Transverse colon (tissue), 4 donors: ENCODE results near the gene ETFB. TPM values are rescaled to one million over a fixed set of nuclear protein-coding genes. Genes with fewer than 3 reads are reported as not detected.

ENCODE experiments used
- DNase-seq: peaks from one replicate; pipeline ENCODE4 v3.0.0-alpha.2; 2019
- H3K27ac ChIP-seq, 4 donors: fragments of 200-600 bp; sonication (generic); 2 replicates each; pipeline ENCODE4 v1.5.1; 2016 to 2018; ENCODE audit warnings: inconsistent platforms in 4 of 4
- H3K27me3 ChIP-seq: fragments of 200-600 bp; sonication (generic); 2 replicates; pipeline ENCODE4 v1.5.1; 2017; ENCODE audit warnings: inconsistent platforms
- H3K36me3 ChIP-seq, 4 donors: fragments of 200-600 bp; sonication (generic); 2 replicates each; pipeline ENCODE4 v1.5.1; 2017 to 2019; ENCODE audit warnings: inconsistent platforms in 4 of 4
- H3K4me1 ChIP-seq, 4 donors: fragments of 200-600 bp; sonication (generic); 2 replicates each; pipeline ENCODE4 v1.5.1; 2017 to 2020; ENCODE audit warnings: inconsistent platforms in 4 of 4
- H3K4me3 ChIP-seq, 4 donors: fragments of 200-600 bp; sonication (generic); 1 replicate in 1 of 4; 2 replicates in 3 of 4; pipeline versions ENCODE4 v1.5.1 to v1.6.1; 2017 to 2019; ENCODE audit warnings: inconsistent platforms in 4 of 4
- H3K9me3 ChIP-seq, 2 donors: fragments of 200-600 bp; sonication (generic); 2 replicates each; pipeline ENCODE4 v1.5.1; 2017 to 2019; ENCODE audit warnings: inconsistent platforms in 2 of 2
- CTCF ChIP-seq, 5 experiments: fragments of 200-600 bp in 3 of 5; fragments of 450-650 bp in 2 of 5; sonication (generic) in 3 of 5; IDR thresholded peaks; 1 replicate in 2 of 5; 2 replicates in 3 of 5; pipeline ENCODE4 v1.5.1; 2016 to 2017; ENCODE audit warnings: antibody characterized with exemption in 5 of 5, inconsistent platforms in 3 of 5, mild to moderate bottlenecking in 2 of 5, moderate library complexity in 1 of 5
- EP300 ChIP-seq: sonication (generic); formaldehyde crosslinking; IDR thresholded peaks from one replicate; pipeline ENCODE4 v1.6.1; 2017; ENCODE audit warnings: antibody characterized with exemption, low read depth
- POLR2A ChIP-seq: fragments of 450-650 bp; IDR thresholded peaks from one replicate; pipeline ENCODE4 v1.6.1; 2016; ENCODE audit warnings: antibody characterized with exemption, mild to moderate bottlenecking, moderate library complexity
- POLR2AphosphoS5 ChIP-seq, 3 donors: sonication (generic); formaldehyde crosslinking; IDR thresholded peaks; one replicate each; pipeline ENCODE4 v1.6.1; 2016; ENCODE audit warnings: antibody characterized with exemption in 3 of 3
- WGBS, 2 donors: methylation state at CpG; one replicate each; pipeline ENCODE4 v1.1.5; 2018; ENCODE audit warnings: low coverage in 1 of 2; 5-methylcytosine and 5-hydroxymethylcytosine counted together
- in situ Hi-C, 4 donors: fragments of 200-750 bp; cut with MboI; loops; one replicate each; pipeline versions ENCODE4 v1.15.0 to v1.15.1; 2017; ENCODE audit warnings: low sequenced_read_pairs in 3 of 4, low pct_ligation_motif_present in 1 of 4, low pct_unique_long_range_greater_than_20kb in 1 of 4
- intact Hi-C: fragments of 100-400 bp; cut with DNase I; formaldehyde crosslinking; loops from one replicate; pipeline ENCODE4 v1.15.1; 2023; ENCODE audit warnings: low total_unique reads
- total RNA-seq, 4 donors: library from RNA; depleted of rRNA; stranded (reverse); fragments of >200 nt; gene quantifications; one replicate each; pipeline ENCODE4 v1.1.0, GENCODE V29; 2016

Gene ETFB
- total RNA-seq, 4 donors from 2014 or later = 56.9 to 147 (median 99.1) TPM

GRCh38 chr19:51338563-51339312 lies 27.4 kb downstream of the ETFB start:
- no peaks in the 10 kb centered on the region for H3K9me3 ChIP-seq
- H3K4me1 ChIP-seq = peaks cover 0 to 18% (median 12%) of the 10 kb centered on the region in 4 donors
- peak; percentile 90 for DNase-seq
- H3K27ac ChIP-seq = peak overlapping the region; percentile 80 to 93 (median 84)
- H3K4me3 ChIP-seq = peak overlapping the region; percentile 24 to 77 (median 50)
- no peaks in the 10 kb centered on the region for H3K36me3 ChIP-seq
- TF ChIP-seq POLR2A (no peak), CTCF (IDR thresholded peaks at IDR 0.05) (peak; percentile 90 to 96 (median 92)), POLR2AphosphoS5 (IDR thresholded peaks at IDR 0.05) (no peak), EP300 (no peak)
- in situ Hi-C loops (loop anchor here in 2 of 4 donors (10.0 to 25.0 kb wide), 2 partner anchors 86 to 99 kb away; no protein-coding TSS in a partner anchor), intact Hi-C loops (loop anchor here (5.0 to 10.0 kb wide), 2 partner anchors 86 to 104 kb away; no protein-coding TSS in a partner anchor)
- H3K27me3 ChIP-seq = no peaks in the 10 kb centered on the region
- WGBS, 2 donors = 4 to 7% methylated on average over 14 to 29 of the region's 43 CpGs

GRCh38 chr19:51337861-51338562 lies 28.2 kb downstream of the ETFB start:
- 85 to 89% methylated on average over 4 to 18 of the region's 19 CpGs for WGBS, 2 donors
- DNase-seq = no peak
- intact Hi-C loops = loop anchor here (5.0 to 10.0 kb wide), 2 partner anchors 87 to 104 kb away; no protein-coding TSS in a partner anchor

GRCh38 chr19:51337141-51337860 lies 28.9 kb downstream of the ETFB start:
- H3K4me3 ChIP-seq = no peak overlapping the region
- intact Hi-C loops = loop anchor here (5.0 to 10.0 kb wide), 2 partner anchors 88 to 105 kb away; no protein-coding TSS in a partner anchor
- no peak for DNase-seq

More at GRCh38 chr19:51337861-51338562, 28.2 kb downstream of the ETFB start:
- Histone ChIP-seq H3K4me1 (peaks cover 0 to 18% (median 12%) of the 10 kb centered on the region in 4 donors), H3K36me3 (no peaks in the 10 kb centered on the region), H3K4me3 (no peak overlapping the region), H3K9me3 (no peaks in the 10 kb centered on the region), H3K27me3 (no peaks in the 10 kb centered on the region), H3K27ac (no peak overlapping the region)
- in situ Hi-C loops = loop anchor here in 2 of 4 donors (10.0 to 25.0 kb wide), 2 partner anchors 87 to 99 kb away; no protein-coding TSS in a partner anchor
- no peak for TF ChIP-seq CTCF (IDR thresholded peaks at IDR 0.05)
- TF ChIP-seq POLR2A = no peak
- no peak for TF ChIP-seq POLR2AphosphoS5 (IDR thresholded peaks at IDR 0.05)
- no peak for TF ChIP-seq EP300

More at GRCh38 chr19:51337141-51337860, 28.9 kb downstream of the ETFB start:
- Histone ChIP-seq H3K4me1 (peaks cover 0 to 18% (median 12%) of the 10 kb centered on the region in 4 donors), H3K36me3 (no peaks in the 10 kb centered on the region), H3K27me3 (no peaks in the 10 kb centered on the region), H3K27ac (no peak overlapping the region), H3K9me3 (no peaks in the 10 kb centered on the region)
- WGBS, 2 donors = 89% methylated on average over 13 of the region's 13 CpGs; no CpG with 5 or more reads in 1 of the 2 donors
- TF ChIP-seq EP300 = no peak
- no peak for TF ChIP-seq CTCF (IDR thresholded peaks at IDR 0.05)
- TF ChIP-seq POLR2AphosphoS5 (IDR thresholded peaks at IDR 0.05) = no peak
- TF ChIP-seq POLR2A = no peak
- in situ Hi-C loops = loop anchor here in 2 of 4 donors (10.0 to 25.0 kb wide), 2 partner anchors 88 to 100 kb away; no protein-coding TSS in a partner anchor
